Neuronal stem cell (in vitro differentiated cells): ENCODE results near the gene RAB10.
A peak's percentile ranks its signal among the peaks of the same experiment; 100 is the strongest.

ENCODE experiments used
- DNase-seq: peaks from one replicate; pipeline ENCODE4 v3.0.0-alpha.2; 2013; ENCODE audit warnings: low spot score
- H2AFZ ChIP-seq: one replicate; pipeline ENCODE4 v1.6.1; 2013; ENCODE audit warnings: mild to moderate bottlenecking, low read length, inconsistent platforms
- H2AK5ac ChIP-seq: 2 replicates; pipeline ENCODE4 v1.6.1; 2013; ENCODE audit warnings: low read depth, mild to moderate bottlenecking, inconsistent platforms, low read length, moderate library complexity, mixed read lengths
- H2BK120ac ChIP-seq: 2 replicates; pipeline ENCODE4 v1.6.1; 2013; ENCODE audit warnings: low read depth, mild to moderate bottlenecking, inconsistent platforms, low read length, moderate library complexity, mixed read lengths
- H2BK12ac ChIP-seq: one replicate; pipeline ENCODE4 v1.6.1; 2013; ENCODE audit warnings: low read length, inconsistent platforms
- H2BK15ac ChIP-seq: 2 replicates; pipeline ENCODE4 v1.6.1; 2013; ENCODE audit warnings: mild to moderate bottlenecking, low read length, inconsistent platforms, mixed read lengths
- H2BK5ac ChIP-seq: one replicate; pipeline ENCODE4 v1.6.1; 2013; ENCODE audit warnings: inconsistent platforms, mild to moderate bottlenecking, low read length, moderate library complexity
- H3K14ac ChIP-seq: one replicate; pipeline ENCODE4 v1.6.1; 2013; ENCODE audit warnings: low read length, inconsistent platforms
- H3K18ac ChIP-seq: 2 replicates; pipeline ENCODE4 v1.6.1; 2013; ENCODE audit warnings: low read length, inconsistent platforms
- H3K23ac ChIP-seq: 2 replicates; pipeline ENCODE4 v1.6.1; 2013; ENCODE audit warnings: low read depth, mild to moderate bottlenecking, mixed read lengths, low read length, inconsistent platforms; ENCODE audit not compliant: poor library complexity
- H3K27ac ChIP-seq: replicated peaks from 3 replicates; pipeline ENCODE4 v1.5.1; 2013; ENCODE audit warnings: low read length, inconsistent platforms
- H3K27me3 ChIP-seq, 3 experiments: 2 replicates each; pipeline ENCODE4 v1.6.1; 2013; ENCODE audit warnings: low read length in 3 of 3, mild to moderate bottlenecking in 2 of 3, inconsistent platforms in 1 of 3, low read depth in 1 of 3, mixed read lengths in 1 of 3, moderate library complexity in 1 of 3; ENCODE audit not compliant: control insufficient read depth in 3 of 3, insufficient read depth in 3 of 3
- H3K36me3 ChIP-seq, 2 donors: replicated peaks in 1 of 2; 2 replicates each; pipeline ENCODE4 v1.6.1; 2013; ENCODE audit warnings: low read length in 2 of 2; ENCODE audit not compliant: control insufficient read depth in 2 of 2, insufficient read depth in 2 of 2
- H3K4ac ChIP-seq: 2 replicates; pipeline ENCODE4 v1.6.1; 2013; ENCODE audit warnings: inconsistent platforms, mild to moderate bottlenecking, low read length, moderate library complexity
- H3K4me1 ChIP-seq, 2 donors: 1 replicate in 1 of 2; 2 replicates in 1 of 2; pipeline ENCODE4 v1.6.1; 2013; ENCODE audit warnings: low read length in 2 of 2, low read depth in 1 of 2; ENCODE audit not compliant: control insufficient read depth in 2 of 2, insufficient read depth in 1 of 2
- H3K4me2 ChIP-seq: one replicate; pipeline ENCODE4 v1.6.1; 2013; ENCODE audit warnings: mild to moderate bottlenecking, low read length, inconsistent platforms; ENCODE audit not compliant: insufficient read depth, poor library complexity, severe bottlenecking
- H3K4me3 ChIP-seq, 2 donors: 2 replicates each; pipeline ENCODE4 v1.5.1; 2013; ENCODE audit warnings: low read length in 2 of 2, mild to moderate bottlenecking in 2 of 2, inconsistent platforms in 1 of 2, moderate library complexity in 1 of 2
- H3K79me1 ChIP-seq: one replicate; pipeline ENCODE4 v1.6.1; 2013; ENCODE audit warnings: low read depth, mild to moderate bottlenecking, inconsistent platforms, low read length, moderate library complexity
- H3K9ac ChIP-seq: one replicate; pipeline ENCODE4 v1.6.1; 2013; ENCODE audit warnings: mild to moderate bottlenecking, low read depth, low read length, inconsistent platforms; ENCODE audit not compliant: poor library complexity
- H3K9me3 ChIP-seq, 2 donors: replicated peaks in 1 of 2; 2 replicates each; pipeline versions ENCODE3 to v1.6.1; 2013; ENCODE audit warnings: low read length in 2 of 2, mild to moderate bottlenecking in 2 of 2, inconsistent platforms in 1 of 2, low read depth in 1 of 2, mixed read lengths in 1 of 2, moderate library complexity in 1 of 2; ENCODE audit not compliant: control insufficient read depth in 2 of 2, insufficient read depth in 1 of 2
- H4K8ac ChIP-seq: one replicate; pipeline ENCODE4 v1.6.1; 2013; ENCODE audit warnings: low read depth, mild to moderate bottlenecking, inconsistent platforms, low read length, moderate library complexity
- H4K91ac ChIP-seq: one replicate; pipeline ENCODE4 v1.6.1; 2013; ENCODE audit warnings: low read length, low read depth, mild to moderate bottlenecking, inconsistent platforms; ENCODE audit not compliant: poor library complexity
- WGBS, 2 donors: extraction: QIAGEN DNeasy Blood & Tissue Kit; methylation state at CpG; one replicate each; pipeline ENCODE4 v1.1.7; 2013; ENCODE audit warnings: missing lambda C conversion rate in 2 of 2, mixed read lengths in 1 of 2; ENCODE audit not compliant: insufficient read length in 2 of 2, insufficient replicate concordance in 1 of 2; ENCODE audit errors: extremely low coverage in 2 of 2; 5-methylcytosine and 5-hydroxymethylcytosine counted together

The RAB10 gene

GRCh38 chr2:26169226-26169625 is 135.3 kb downstream of the RAB10 start:
- Histone ChIP-seq H3K36me3 (no peaks in the 10 kb centered on the region), H3K9me3 (no peaks in the 10 kb centered on the region), H2BK5ac (no peak overlapping the region), H3K4me3 (no peak overlapping the region), H3K4me1 (peaks cover 3 to 4% of the 10 kb centered on the region in 2 donors), H3K23ac (no peak overlapping the region), H3K4ac (no peak overlapping the region), H2BK12ac (peak overlapping the region; percentile 4), H2AFZ (no peak overlapping the region), H3K9ac (peak overlapping the region; percentile 30), H3K27ac (no peak overlapping the region), H3K79me1 (peaks cover 5% of the 10 kb centered on the region), H3K14ac (no peak overlapping the region), H2BK15ac (no peak overlapping the region), H4K8ac (no peak overlapping the region), H4K91ac (no peak overlapping the region), H2BK120ac (no peak overlapping the region), H3K4me2 (no peak overlapping the region), H3K18ac (no peak overlapping the region), H3K27me3 (peaks cover 0 to 9% (median 0%) of the 10 kb centered on the region in 3 experiments), H2AK5ac (no peak overlapping the region)
- no peak for DNase-seq
- WGBS, 2 donors = no CpG with 5 or more reads among the region's 5 CpGs

- no peak overlapping the region for H3K23ac ChIP-seq
- no CpG with 5 or more reads among the region's 14 CpGs for WGBS, 2 donors
- H3K79me1 ChIP-seq = peaks cover 11% of the 10 kb centered on the region
- H3K9ac ChIP-seq = no peak overlapping the region
- no peak overlapping the region for H4K91ac ChIP-seq
- no peak overlapping the region for H4K8ac ChIP-seq
- H3K36me3 ChIP-seq = no peaks in the 10 kb centered on the region
- H3K9me3 ChIP-seq = no peaks in the 10 kb centered on the region
- H2BK120ac ChIP-seq = no peak overlapping the region
- H2AK5ac ChIP-seq = no peak overlapping the region
- H3K18ac ChIP-seq = no peak overlapping the region
- peaks cover 9% of the 10 kb centered on the region in 2 donors for H3K4me1 ChIP-seq
- DNase-seq = no peak
- peaks cover 0 to 9% (median 0%) of the 10 kb centered on the region in 3 experiments for H3K27me3 ChIP-seq
- H3K4me3 ChIP-seq = no peak overlapping the region
- no peak overlapping the region for H3K4me2 ChIP-seq
- H2BK12ac ChIP-seq = no peak overlapping the region
- H3K14ac ChIP-seq = no peak overlapping the region
- no peak overlapping the region for H2AFZ ChIP-seq
- no peak overlapping the region for H2BK15ac ChIP-seq
- H2BK5ac ChIP-seq = no peak overlapping the region
- H3K4ac ChIP-seq = no peak overlapping the region
- no peak overlapping the region for H3K27ac ChIP-seq
Observed at GRCh38 chr2:26169681-26170414, 136.0 kb downstream of the RAB10 start.

GRCh38 chr2:26170795-26171194 is 136.9 kb downstream of the RAB10 start:
- Histone ChIP-seq H3K4me3 (no peak overlapping the region), H2BK15ac (peak overlapping the region; percentile 89), H4K8ac (no peak overlapping the region), H3K4ac (no peak overlapping the region), H3K9ac (no peak overlapping the region), H2BK120ac (no peak overlapping the region), H3K4me2 (no peak overlapping the region), H4K91ac (no peak overlapping the region), H3K36me3 (no peaks in the 10 kb centered on the region), H2AK5ac (peak overlapping the region; percentile 84), H3K18ac (peak overlapping the region; percentile 17), H2BK12ac (no peak overlapping the region), H3K14ac (no peak overlapping the region), H3K23ac (peak overlapping the region; percentile 55), H3K79me1 (peaks cover 11% of the 10 kb centered on the region), H2BK5ac (no peak overlapping the region), H3K27me3 (peaks cover 0 to 9% (median 0%) of the 10 kb centered on the region in 3 experiments), H3K27ac (no peak overlapping the region), H2AFZ (no peak overlapping the region), H3K9me3 (no peaks in the 10 kb centered on the region), H3K4me1 (peaks cover 18 to 19% of the 10 kb centered on the region in 2 donors)
- WGBS, 2 donors = no CpG with 5 or more reads among the region's 9 CpGs
- DNase-seq = no peak

- H3K23ac ChIP-seq = peak overlapping the region; percentile 11
- H3K18ac ChIP-seq = peak overlapping the region; percentile 88
- peak overlapping the region; percentile 19 for H2BK15ac ChIP-seq
- H2BK120ac ChIP-seq = no peak overlapping the region
- no peak overlapping the region for H2BK5ac ChIP-seq
- H3K27ac ChIP-seq = no peak overlapping the region
- H3K79me1 ChIP-seq = peaks cover 11% of the 10 kb centered on the region
- H4K91ac ChIP-seq = no peak overlapping the region
- H3K4me3 ChIP-seq = peak overlapping the region; percentile 26 to 73
- H3K14ac ChIP-seq = peak overlapping the region; percentile 21
- peak overlapping the region; percentile 41 for H2BK12ac ChIP-seq
- peaks cover 0 to 9% (median 0%) of the 10 kb centered on the region in 3 experiments for H3K27me3 ChIP-seq
- peak overlapping the region; percentile 77 for H3K4me2 ChIP-seq
- peaks cover 22 to 24% of the 10 kb centered on the region in 2 donors for H3K4me1 ChIP-seq
- peak overlapping the region; percentile 78 for H2AFZ ChIP-seq
- H4K8ac ChIP-seq = no peak overlapping the region
- DNase-seq = peak; percentile 38
- peak overlapping the region; percentile 9 for H3K9ac ChIP-seq
- H3K36me3 ChIP-seq = peaks cover 6 to 12% of the 10 kb centered on the region in 2 donors
- peak overlapping the region; percentile 24 for H2AK5ac ChIP-seq
- no peaks in the 10 kb centered on the region for H3K9me3 ChIP-seq
- H3K4ac ChIP-seq = no peak overlapping the region
- WGBS, 2 donors = no CpG with 5 or more reads among the region's 56 CpGs
Observed at GRCh38 chr2:26172189-26172870, 138.4 kb downstream of the RAB10 start.
